ENCODE results near the gene SSC4D. TPM values are rescaled to one million over a fixed set of nuclear protein-coding genes. Genes with fewer than 3 reads are reported as not detected.
A peak's percentile ranks its signal among the peaks of the same experiment; 100 is the strongest.

The SSC4D gene
- total and polyA plus RNA-seq, 9 of the 15 experiments (the other 6 are each of a cell fraction or from before 2014, with no cell fraction given) = 0.06 to 1.1 (median 0.85) TPM; not detected in 1

DNA sequence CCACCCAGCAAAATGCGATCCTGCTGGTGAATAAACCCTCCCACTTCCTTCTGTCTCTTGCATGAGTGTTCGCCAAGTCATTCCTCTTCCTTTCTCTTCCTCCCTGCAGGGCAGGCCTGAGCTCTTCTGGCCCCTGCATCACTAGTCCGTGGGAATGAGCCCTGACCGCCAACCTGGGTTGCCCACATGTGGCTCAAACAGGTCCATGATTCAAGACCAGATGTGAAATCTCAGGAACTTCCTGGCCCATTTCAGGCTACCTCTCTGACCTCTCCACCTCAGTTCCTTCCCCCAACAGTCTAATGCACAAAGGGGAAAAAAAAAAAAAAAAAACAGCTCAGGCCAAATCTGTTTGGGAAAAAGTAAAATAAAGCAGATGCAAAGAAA lies 45.3 kb downstream of the SSC4D start (continued):
- TF ChIP-seq HDAC3 (IDR thresholded peaks at IDR 0.05; ENCODE audit: borderline replicate concordance, partially characterized antibody) = no peak
- TF ChIP-seq NFRKB (IDR thresholded peaks at IDR 0.05; ENCODE audit: low read depth) = no peak; the same call in none of the 2 replicates
- TF ChIP-seq HDAC1 (IDR thresholded peaks at IDR 0.05) = no peak
- TF ChIP-seq BRF1 (IDR thresholded peaks at IDR 0.05; ENCODE audit: borderline replicate concordance, extremely low read depth, insufficient read length) = no peak
- TF ChIP-seq, protein P1, sequence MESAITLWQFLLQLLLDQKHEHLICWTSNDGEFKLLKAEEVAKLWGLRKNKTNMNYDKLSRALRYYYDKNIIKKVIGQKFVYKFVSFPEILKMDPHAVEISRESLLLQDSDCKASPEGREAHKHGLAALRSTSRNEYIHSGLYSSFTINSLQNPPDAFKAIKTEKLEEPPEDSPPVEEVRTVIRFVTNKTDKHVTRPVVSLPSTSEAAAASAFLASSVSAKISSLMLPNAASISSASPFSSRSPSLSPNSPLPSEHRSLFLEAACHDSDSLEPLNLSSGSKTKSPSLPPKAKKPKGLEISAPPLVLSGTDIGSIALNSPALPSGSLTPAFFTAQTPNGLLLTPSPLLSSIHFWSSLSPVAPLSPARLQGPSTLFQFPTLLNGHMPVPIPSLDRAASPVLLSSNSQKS (CRISPR knock-in tag; IDR thresholded peaks at IDR 0.05) = no peak
- TF ChIP-seq KLF6 (CRISPR knock-in tag; IDR thresholded peaks at IDR 0.05; ENCODE audit: borderline replicate concordance) = no peak
- no peak for TF ChIP-seq NFXL1 (CRISPR knock-in tag; IDR thresholded peaks at IDR 0.05)
- TF ChIP-seq MLLT1 (IDR thresholded peaks at IDR 0.05) = 0 out of 4 replicates have a peak, but pooled peaks of 1 of the 2 experiments have one; percentile 28
- peak in 1 of 2 experiments; percentile 68; a peak in 1 of 4 replicates for TF ChIP-seq SRF (CRISPR knock-in tag; IDR thresholded peaks at IDR 0.05)
- TF ChIP-seq IRF1 (CRISPR knock-in tag; IDR thresholded peaks at IDR 0.05; ENCODE audit: borderline replicate concordance) = no peak
- 0 out of 2 replicates have a peak, but pooled peaks have one; percentile 36 for TF ChIP-seq ZFX (CRISPR knock-in tag; IDR thresholded peaks at IDR 0.05)
- no peak for TF ChIP-seq CAMTA2 (CRISPR knock-in tag; conservative IDR thresholded peaks at IDR 0.05)
- no peak for TF ChIP-seq NCOA2 (IDR thresholded peaks at IDR 0.05; ENCODE audit: partially characterized antibody in 2 of 2)
- TF ChIP-seq SRSF1 (IDR thresholded peaks at IDR 0.05; ENCODE audit: low read depth, low read length) = no peak
- TF ChIP-seq GABPA (tag; conservative IDR thresholded peaks at IDR 0.05; ENCODE audit: low read depth) = no peak; the same call in 1 of the 2 replicates
- TF ChIP-seq KAT8 (IDR thresholded peaks at IDR 0.05; ENCODE audit: low read depth) = no peak
- TF ChIP-seq TCFL5 (CRISPR knock-in tag; conservative IDR thresholded peaks at IDR 0.05) = no peak
- TF ChIP-seq RBM22 (IDR thresholded peaks at IDR 0.05; ENCODE audit: low read depth, low read length, poor library complexity, severe bottlenecking) = no peak
- no peak for TF ChIP-seq GTF2A2 (tag; IDR thresholded peaks at IDR 0.05)
- no peak for TF ChIP-seq ZNF668 (CRISPR knock-in tag; IDR thresholded peaks at IDR 0.05)
- TF ChIP-seq NR2C2 (CRISPR knock-in tag; IDR thresholded peaks at IDR 0.05) = no peak
- no peak for TF ChIP-seq NR2C2 (tag; IDR thresholded peaks at IDR 0.05)
- TF ChIP-seq ZNF449 (CRISPR knock-in tag; IDR thresholded peaks at IDR 0.05) = no peak
- peak; percentile 19 for TF ChIP-seq ARHGAP35 (IDR thresholded peaks at IDR 0.05; ENCODE audit: partially characterized antibody)
- no peak for TF ChIP-seq KAT2B (IDR thresholded peaks at IDR 0.05; ENCODE audit: low read depth, low read length)
- no peak for TF ChIP-seq SMARCB1 (IDR thresholded peaks at IDR 0.05; ENCODE audit: insufficient read length, low read depth)

Data from K562 (cell line).